GM12878 (cell line): ENCODE data around the gene LETM1. TPM values are rescaled to one million over a fixed set of nuclear protein-coding genes. Genes with fewer than 3 reads are reported as not detected.

Experiments
- ATAC-seq: fragments of 200-7000 bp; cut with Tn5 transposase; 3 replicates; pipeline ENCODE4 v1.9.1; 2020; ENCODE audit warnings: mild to moderate bottlenecking, moderate library complexity
- Bru-seq: library from RNA; stranded (reverse); fragments of 400-500 nt; gene quantifications from one replicate; lab custom pipeline; 2021; lab: Mats Ljungman, UMichigan
- BruChase-seq, 2 experiments: library from RNA; stranded (reverse); fragments of 400-500 nt; gene quantifications; one replicate each; lab custom pipeline; 2021; lab: Mats Ljungman, UMichigan
- BruUV-seq: library from RNA; stranded (reverse); fragments of 400-500 nt; replicated peaks from 2 replicates; lab custom pipeline; 2021; lab: Mats Ljungman, UMichigan
- CTCF ChIA-PET: fragments of 300-600 bp; sonication (Branson Sonifier 250); formaldehyde crosslinking; extraction: SDS; loops from one replicate; lab custom pipeline; 2021; ENCODE audit warnings: inconsistent platforms; lab: Yijun Ruan, JAX
- POLR2A ChIA-PET: fragments of 350-600 bp; formaldehyde crosslinking; extraction: SDS; loops from one replicate; lab custom pipeline; 2021; ENCODE audit warnings: inconsistent platforms; lab: Charles Lee
- RAD21 ChIA-PET: fragments of 300-600 bp; sonication (Branson Sonifier 250); formaldehyde crosslinking; loops from one replicate; lab custom pipeline; 2023; ENCODE audit warnings: antibody characterized with exemption; ENCODE audit not compliant: unreplicated experiment; lab: Charles Lee
- SMC1A ChIA-PET: fragments of 300-600 bp; sonication (Branson Sonifier 250); formaldehyde crosslinking; loops from one replicate; lab custom pipeline; 2023; ENCODE audit not compliant: unreplicated experiment, uncharacterized antibody; lab: Charles Lee
- DNase-seq: peaks from one replicate; pipeline ENCODE4 v3.0.0-alpha.2; 2011; ENCODE audit warnings: low read depth, low spot score
- FAIRE-seq: peaks from 3 replicates; lab custom pipeline; 2011; peaks lifted over from hg19 to GRCh38; lab: Jason Lieb, UNC
- H2AFZ ChIP-seq: 2 replicates; pipeline ENCODE4 v1.6.0; 2011; ENCODE audit warnings: low read depth, low read length, control low read depth; ENCODE audit not compliant: control insufficient read depth
- H3K27ac ChIP-seq: 2 replicates; pipeline ENCODE4 v1.5.1; 2011; ENCODE audit warnings: control low read depth; ENCODE audit not compliant: control insufficient read depth, insufficient read depth
- H3K27me3 ChIP-seq, 2 experiments: replicated peaks in 1 of 2; 2 replicates each; pipeline versions ENCODE4 v1.6.0 to v1.6.1; 2011; ENCODE audit warnings: low read length in 1 of 2; ENCODE audit not compliant: control insufficient read depth in 2 of 2, insufficient read depth in 2 of 2
- H3K36me3 ChIP-seq, 2 experiments: 2 replicates each; pipeline ENCODE4 v1.5.1; 2011; ENCODE audit warnings: low read length in 1 of 2; ENCODE audit not compliant: control insufficient read depth in 2 of 2, insufficient read depth in 2 of 2
- H3K4me1 ChIP-seq: 2 replicates; pipeline ENCODE4 v1.6.1; 2011; ENCODE audit warnings: mild to moderate bottlenecking, low read length, moderate library complexity, mixed read lengths; ENCODE audit not compliant: control insufficient read depth, insufficient read depth
- H3K4me2 ChIP-seq: 2 replicates; pipeline ENCODE4 v1.6.0; 2011; ENCODE audit warnings: control low read depth; ENCODE audit not compliant: control insufficient read depth, insufficient read depth
- H3K4me3 ChIP-seq: fragments of 200-600 bp; sonication (generic); 2 replicates; pipeline ENCODE4 v1.5.1; 2016
- H3K79me2 ChIP-seq: 2 replicates; pipeline ENCODE4 v1.6.0; 2011; ENCODE audit warnings: low read length; ENCODE audit not compliant: control insufficient read depth, insufficient read depth
- H3K9ac ChIP-seq: 2 replicates; pipeline ENCODE4 v1.8.0; 2011; ENCODE audit warnings: low read length, control low read depth, mixed read lengths; ENCODE audit not compliant: control insufficient read depth, insufficient read depth
- H3K9me3 ChIP-seq: replicated peaks from 3 replicates; pipeline ENCODE4 v1.5.1; 2011; ENCODE audit warnings: mild to moderate bottlenecking, low read length; ENCODE audit not compliant: control insufficient read depth, insufficient read depth
- H4K20me1 ChIP-seq: 2 replicates; pipeline ENCODE4 v1.6.0; 2011; ENCODE audit not compliant: control insufficient read depth, insufficient read depth
- ASH2L ChIP-seq: fragments of 300-600, 200-600 bp; sonication (generic); IDR thresholded peaks from 2 replicates; pipeline ENCODE4 v1.6.1; 2017; ENCODE audit warnings: low read depth, mild to moderate bottlenecking, borderline replicate concordance
- BACH1 ChIP-seq: fragments of 450-650 bp; IDR thresholded peaks from 2 replicates; pipeline ENCODE4 v1.6.1; 2017; ENCODE audit warnings: mild to moderate bottlenecking, borderline replicate concordance
- CHD4 ChIP-seq: fragments of 200-600 bp; sonication (generic); IDR thresholded peaks from 2 replicates; pipeline ENCODE4 v1.6.1; 2016; ENCODE audit warnings: mild to moderate bottlenecking
- ETV6 ChIP-seq, 2 experiments: fragments of 450-650 bp in 1 of 2; IDR thresholded peaks in 1 of 2; conservative IDR thresholded peaks in 1 of 2; 2 replicates each; pipeline ENCODE4 v1.6.1; 2014; ENCODE audit warnings: antibody characterized with exemption in 1 of 2, borderline replicate concordance in 1 of 2, low read depth in 1 of 2, mild to moderate bottlenecking in 1 of 2, moderate library complexity in 1 of 2
- IKZF1 ChIP-seq: fragments of 450-650 bp; conservative IDR thresholded peaks from 2 replicates; pipeline ENCODE4 v1.6.1; 2017; ENCODE audit warnings: antibody characterized with exemption, mild to moderate bottlenecking
- JUNB ChIP-seq: IDR thresholded peaks from 2 replicates; pipeline ENCODE4 v1.6.1; 2016; ENCODE audit warnings: antibody characterized with exemption, mild to moderate bottlenecking
- KLF5 ChIP-seq: fragments of 450-650 bp; IDR thresholded peaks from 2 replicates; pipeline ENCODE4 v1.6.1; 2014; ENCODE audit warnings: mild to moderate bottlenecking; ENCODE audit not compliant: partially characterized antibody
- MTA3 ChIP-seq: IDR thresholded peaks from 2 replicates; pipeline ENCODE4 v1.6.1; 2012; ENCODE audit warnings: low read length, inconsistent platforms, borderline replicate concordance
- MXI1 ChIP-seq: fragments of 150-350 bp; IDR thresholded peaks from 2 replicates; pipeline ENCODE4 v1.6.1; 2011; ENCODE audit warnings: low read depth, mild to moderate bottlenecking, inconsistent platforms, low read length, improper control_type of control experiment
- NBN ChIP-seq: fragments of 450-650 bp; IDR thresholded peaks from 2 replicates; pipeline ENCODE4 v1.6.1; 2016
- NFXL1 ChIP-seq: fragments of 450-650 bp; IDR thresholded peaks from 2 replicates; pipeline ENCODE4 v1.6.1; 2017; ENCODE audit warnings: antibody characterized with exemption, mild to moderate bottlenecking, borderline replicate concordance
- RCOR1 ChIP-seq: conservative IDR thresholded peaks from 2 replicates; pipeline ENCODE4 v1.6.1; 2012; ENCODE audit warnings: low read depth, low read length, improper control_type of control experiment
- TCF3 ChIP-seq: IDR thresholded peaks from 2 replicates; pipeline ENCODE4 v1.6.1; 2012; ENCODE audit warnings: low read depth, mild to moderate bottlenecking, low read length, borderline replicate concordance; ENCODE audit not compliant: insufficient read depth
- YBX1 ChIP-seq: fragments of 450-650 bp; IDR thresholded peaks from 2 replicates; pipeline ENCODE4 v1.6.1; 2016; ENCODE audit warnings: antibody characterized with exemption
- ZNF24 ChIP-seq: fragments of 450-650 bp; IDR thresholded peaks from 2 replicates; pipeline ENCODE4 v1.6.1; 2017; ENCODE audit warnings: antibody characterized with exemption, mild to moderate bottlenecking
- ZSCAN29 ChIP-seq: fragments of 450-650 bp; IDR thresholded peaks from 2 replicates; pipeline ENCODE4 v1.6.1; 2017; ENCODE audit warnings: mild to moderate bottlenecking, moderate library complexity
- WGBS: methylation state at CpG from one replicate; pipeline ENCODE4 v1.1.6; 2016; ENCODE audit warnings: low lambda C conversion rate; ENCODE audit not compliant: insufficient replicate concordance, insufficient coverage; ENCODE audit errors: missing lambda C conversion rate; 5-methylcytosine and 5-hydroxymethylcytosine counted together
- in situ Hi-C: fragments of 300-500 bp; cut with MboI; formaldehyde crosslinking; loops from 9 replicates; pipeline ENCODE4 v1.14.3; 2018; ENCODE audit warnings: mixed read lengths
- intact Hi-C: fragments of 100-400 bp; cut with micrococcal nuclease; formaldehyde crosslinking; loops from one replicate; pipeline ENCODE4 v1.14.2; 2022; ENCODE audit not compliant: unreplicated experiment
- long read RNA-seq, 2 experiments: library from polyadenylated mRNA; unstranded; transcript quantifications; one replicate each; pipeline ENCODE4 v2.0.0, GENCODE V29; 2019 to 2020
- polyA minus RNA-seq, 3 experiments: library from RNA; depleted of rRNA, polyadenylated mRNA; stranded (reverse); fragments of >200 nt; gene quantifications; 2 replicates each; pipeline ENCODE4 v1.2.3, GENCODE V29; 2011
- polyA plus RNA-seq, 11 experiments: library from polyadenylated mRNA; depleted of rRNA in 4 of 11; unstranded in 6 of 11; stranded (reverse) in 5 of 11; fragments of >200 nt; fragmentation: Nextera tagmentation in 4 of 11; fragmentation: Illumina TruSeq in 1 of 11; extraction: Ambion mirVana in 4 of 11; extraction: Trizol in 1 of 11; gene quantifications; 1 replicate in 1 of 11; 2 replicates in 10 of 11; pipeline versions ENCODE4 v1.2.1 to v1.2.3, GENCODE V29; 2011 to 2016; ENCODE audit warnings: inconsistent platforms in 2 of 11, missing spikeins in 2 of 11, low read depth in 1 of 11
- total RNA-seq, 4 experiments: library from RNA; depleted of rRNA in 3 of 4; stranded (reverse); fragments of >200 nt in 3 of 4; fragmentation: Illumina TruSeq in 1 of 4; extraction: Trizol in 1 of 4; gene quantifications; 2 replicates each; pipeline versions ENCODE4 v1.2.1 to v1.2.3, GENCODE V29; 2013 to 2021
- TF ChIP-seq, protein P1 (sequence below): fragments of 450-650 bp; IDR thresholded peaks from 2 replicates; pipeline ENCODE4 v1.6.1; 2018; ENCODE audit warnings: borderline replicate concordance, mild to moderate bottlenecking; ENCODE audit not compliant: partially characterized antibody

Gene LETM1
- total RNA-seq (2013; cell fraction: nucleolus; rRNA removed) = 75.9 and 85.3 TPM in 2 replicates
- total RNA-seq (2014; rRNA removed) = 50.4 and 57.8 TPM in 2 replicates
- total RNA-seq (2014; rRNA removed; fragmentation: Illumina TruSeq; extraction: Trizol) = 23.9 and 24.4 TPM in 2 replicates
- total RNA-seq (2021) = 59.6 and 65.2 TPM in 2 replicates
- 9.8 TPM for polyA plus RNA-seq (2011; ENCODE audit: low read depth)
- polyA plus RNA-seq (2011; rRNA removed) = 9.6 and 18.4 TPM in 2 replicates
- polyA plus RNA-seq (2011; cell fraction: cytosol; rRNA removed) = 18.0 and 26.3 TPM in 2 replicates
- 124 and 166 TPM in 2 replicates for polyA plus RNA-seq (2011; cell fraction: nucleus; rRNA removed)
- polyA plus RNA-seq (2012) = 17.0 and 20.1 TPM in 2 replicates
- polyA plus RNA-seq (2014; fragmentation: Illumina TruSeq; extraction: Trizol) = 8.5 and 18.5 TPM in 2 replicates
- 1 to 10 TPM; 2.6 to 4.0 TPM for polyA plus RNA-seq (2014; fragmentation: Nextera tagmentation; extraction: Ambion mirVana)
- 36.0 and 46.4 TPM in 2 replicates for polyA plus RNA-seq (2014; rRNA removed)
- 10 to 100 TPM; 37.3 to 39.4 TPM for polyA plus RNA-seq (2016; fragmentation: Nextera tagmentation; extraction: Ambion mirVana)
- 30.1 and 65.7 TPM in 2 replicates for polyA minus RNA-seq (2011; rRNA and poly(A)+ RNA removed)
- 28.0 and 28.7 TPM in 2 replicates for polyA minus RNA-seq (2011; cell fraction: cytosol; rRNA and poly(A)+ RNA removed)
- 38.6 and 52.8 TPM in 2 replicates for polyA minus RNA-seq (2011; cell fraction: nucleus; rRNA and poly(A)+ RNA removed)
- Bru-seq, nascent RNA = percentile 60 among the genes with signal in this experiment
- percentile 79 among the genes with signal in this experiment for BruChase-seq, experiment 1, labeled RNA remaining after a 6-hour chase
- BruChase-seq, experiment 2, labeled RNA remaining after a 2-hour chase = percentile 71 among the genes with signal in this experiment
- long read RNA-seq, experiment 1, full-length matches to known transcripts = 37 of 69 reads
- long read RNA-seq, experiment 1, partial matches to known transcripts = 2 of 69 reads
- long read RNA-seq, experiment 1, other reads (novel, unspliced or antisense) = 30 of 69 reads
- long read RNA-seq, experiment 2, partial matches to known transcripts = 9 of 11 reads
- long read RNA-seq, experiment 2, other reads (novel, unspliced or antisense) = 2 of 11 reads

DNA sequence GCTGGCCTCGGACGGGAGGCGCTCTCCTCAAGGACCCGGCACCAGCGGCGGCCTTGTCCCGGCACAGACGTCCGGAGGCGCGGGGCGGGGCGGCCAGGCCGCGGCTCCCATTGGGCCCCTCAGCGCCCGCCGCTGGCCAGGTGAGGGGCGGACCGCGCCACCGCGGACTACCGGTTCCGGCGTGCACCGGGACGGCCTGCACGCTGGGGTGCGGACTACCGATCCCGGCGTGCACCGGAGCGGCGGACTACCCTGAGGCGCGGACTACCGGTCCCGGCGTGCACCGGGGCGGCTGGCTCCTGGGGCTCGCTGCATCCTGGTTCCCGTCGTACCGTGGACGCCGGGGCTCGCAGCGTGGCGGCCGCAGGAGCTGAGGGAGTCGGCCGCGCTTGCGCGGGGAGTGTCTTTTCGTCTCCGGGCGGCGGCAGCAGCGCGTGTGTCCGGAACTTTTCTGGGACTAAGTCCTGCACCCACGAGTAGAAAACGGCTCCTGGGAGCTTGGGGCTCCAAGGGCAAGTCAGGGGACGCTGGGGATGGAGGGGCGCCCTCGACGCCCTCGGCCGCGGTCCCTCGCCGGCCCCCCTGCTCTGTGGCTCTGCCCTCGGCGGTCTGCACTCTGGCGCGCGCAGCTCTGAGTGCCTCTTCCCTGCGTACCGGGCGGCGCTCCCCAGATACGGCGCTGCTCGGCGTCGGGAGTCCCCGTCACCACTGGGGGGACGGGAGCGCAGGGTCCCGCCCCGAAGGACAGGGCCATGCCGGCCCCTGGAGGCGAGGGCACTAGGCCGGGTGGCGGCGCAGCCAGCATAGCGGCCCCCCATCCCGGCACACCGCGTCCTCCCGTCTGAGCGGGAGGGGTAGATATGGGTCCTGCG lies at the start of gene LETM1:
Gene LETM1, minus strand, starts transcription at position 86 of the 872 bp plus-strand sequence. CDS start 206 bp downstream, outside the sequence.
- CTCF ChIA-PET = interaction anchor here (1.1 to 3.2 kb wide), 6 partner anchors 12 to 47 kb away, joined by 3 to 16 read pairs (median 4); no protein-coding TSS in a partner anchor
- in situ Hi-C loops = no loop called here
- Histone ChIP-seq H3K9me3 (no peaks in the 10 kb centered on the region), H2AFZ (peak within 1 kb of the TSS; percentile 95), H3K4me2 (peak within 1 kb of the TSS; percentile 94), H4K20me1 (no peaks in the 10 kb centered on the region), H3K4me1 (peaks cover 13% of the 10 kb centered on the region), H3K79me2 (peaks cover 53% of the 10 kb centered on the region), H3K9ac (peak within 1 kb of the TSS; percentile 93), H3K4me3 (peak within 1 kb of the TSS; percentile 95), H3K27me3 (no peaks in the 10 kb centered on the region), H3K27ac (peak within 1 kb of the TSS; percentile 67), H3K36me3 (no peaks in the 10 kb centered on the region)
- RAD21 ChIA-PET = interaction anchor here (0.6 to 2.4 kb wide), 3 partner anchors 23 to 43 kb away, joined by 3 to 11 read pairs (median 4); no protein-coding TSS in a partner anchor
- under 1% methylated on average over 70 of the region's 107 CpGs for WGBS
- ATAC-seq (peak; percentile 96), DNase-seq (peak; percentile 83), FAIRE-seq (peak; percentile 91)
- intact Hi-C loops = loop anchor here (1.0 kb wide), 1 partner anchor 14 kb away; no protein-coding TSS in a partner anchor
- SMC1A ChIA-PET = interaction anchor here (1.3 to 3.8 kb wide), 3 partner anchors 14 to 43 kb away, joined by 3 to 14 read pairs (median 6); no protein-coding TSS in a partner anchor
- POLR2A ChIA-PET = interaction anchor here (0.7 to 1.3 kb wide), 4 partner anchors 14 to 22 kb away, joined by 3 to 5 read pairs (median 4); partner anchors contain the start of gene NSD2
- BruUV-seq = TSS peak; percentile 86
- TF ChIP-seq ZNF24 (no peak), TCF3 (no peak), MTA3 (no peak), KLF5 (no peak), BACH1 (no peak; the same call in 1 of the 2 replicates), NFXL1 (no peak), YBX1 (no peak), IKZF1 (peak; percentile 100), RCOR1 (no peak), ASH2L (no peak), JUNB (no peak), MXI1 (peak; percentile 76), ETV6 (conservative IDR thresholded peaks at IDR 0.05 in 1 of 2, IDR thresholded peaks at IDR 0.05 in 1 of 2; ENCODE audit: borderline replicate concordance in 1 of 2, low read depth in 1 of 2) (no peak), NBN (no peak), ZSCAN29 (no peak), CHD4 (no peak)
- TF ChIP-seq, protein P1, sequence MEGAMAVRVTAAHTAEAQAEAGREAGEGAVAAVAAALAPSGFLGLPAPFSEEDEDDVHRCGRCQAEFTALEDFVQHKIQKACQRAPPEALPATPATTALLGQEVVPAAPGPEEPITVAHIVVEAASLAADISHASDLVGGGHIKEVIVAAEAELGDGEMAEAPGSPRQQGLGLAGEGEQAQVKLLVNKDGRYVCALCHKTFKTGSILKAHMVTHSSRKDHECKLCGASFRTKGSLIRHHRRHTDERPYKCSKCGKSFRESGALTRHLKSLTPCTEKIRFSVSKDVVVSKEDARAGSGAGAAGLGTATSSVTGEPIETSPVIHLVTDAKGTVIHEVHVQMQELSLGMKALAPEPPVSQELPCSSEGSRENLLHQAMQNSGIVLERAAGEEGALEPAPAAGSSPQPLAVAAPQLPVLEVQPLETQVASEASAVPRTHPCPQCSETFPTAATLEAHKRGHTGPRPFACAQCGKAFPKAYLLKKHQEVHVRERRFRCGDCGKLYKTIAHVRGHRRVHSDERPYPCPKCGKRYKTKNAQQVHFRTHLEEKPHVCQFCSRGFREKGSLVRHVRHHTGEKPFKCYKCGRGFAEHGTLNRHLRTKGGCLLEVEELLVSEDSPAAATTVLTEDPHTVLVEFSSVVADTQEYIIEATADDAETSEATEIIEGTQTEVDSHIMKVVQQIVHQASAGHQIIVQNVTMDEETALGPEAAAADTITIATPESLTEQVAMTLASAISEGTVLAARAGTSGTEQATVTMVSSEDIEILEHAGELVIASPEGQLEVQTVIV = no peak
